HepG2 (cell line): ENCODE results near the gene PLCD4. TPM values are rescaled to one million over a fixed set of nuclear protein-coding genes. Genes with fewer than 3 reads are reported as not detected.

Source experiments
- CAMTA2 ChIP-seq: sonication (generic); formaldehyde crosslinking; IDR thresholded peaks from 2 replicates; pipeline ENCODE4 v1.4.0; 2020; ENCODE audit warnings: mild to moderate bottlenecking, missing genetic modification reagents, borderline replicate concordance
- GATA4 ChIP-seq: sonication (generic); IDR thresholded peaks from 2 replicates; pipeline ENCODE4 v1.6.1; 2016; ENCODE audit warnings: antibody characterized with exemption, low read depth, borderline replicate concordance
- HDAC2 ChIP-seq: sonication (generic); formaldehyde crosslinking; IDR thresholded peaks from 2 replicates; pipeline ENCODE4 v1.4.0; 2020; ENCODE audit warnings: missing genetic modification reagents
- HNF4A ChIP-seq: sonication (generic); formaldehyde crosslinking; IDR thresholded peaks from 2 replicates; pipeline ENCODE4 v1.4.0; 2020; ENCODE audit warnings: missing genetic modification reagents
- NCOA2 ChIP-seq: sonication (generic); formaldehyde crosslinking; IDR thresholded peaks from 2 replicates; pipeline ENCODE4 v1.8.0; 2022; ENCODE audit warnings: inconsistent platforms
- PCBP1 ChIP-seq: fragments of 200-400 bp; formaldehyde crosslinking; IDR thresholded peaks from 2 replicates; pipeline ENCODE4 v1.6.1; 2017; ENCODE audit warnings: mild to moderate bottlenecking, low read depth, low read length, borderline replicate concordance
- RFX5 ChIP-seq: IDR thresholded peaks from 2 replicates; pipeline ENCODE4 v1.6.1; 2011; ENCODE audit warnings: low read depth, low read length, improper control_type of control experiment
- SALL2 ChIP-seq: sonication (generic); formaldehyde crosslinking; IDR thresholded peaks from 2 replicates; pipeline ENCODE4 v1.8.1; 2023; ENCODE audit warnings: mild to moderate bottlenecking, missing genetic modification reagents, inconsistent platforms
- SAP130 ChIP-seq: IDR thresholded peaks from 2 replicates; pipeline ENCODE4 v1.6.1; 2016; ENCODE audit warnings: low read depth
- TEF ChIP-seq: sonication (generic); formaldehyde crosslinking; IDR thresholded peaks from 2 replicates; pipeline ENCODE4 v1.5.0; 2020; ENCODE audit warnings: missing genetic modification reagents
- ZFAT ChIP-seq: sonication (generic); formaldehyde crosslinking; conservative IDR thresholded peaks from 2 replicates; pipeline ENCODE4 v1.8.1; 2023; ENCODE audit warnings: missing genetic modification reagents, inconsistent platforms
- ZFP62 ChIP-seq: sonication (generic); formaldehyde crosslinking; IDR thresholded peaks from 2 replicates; pipeline ENCODE4 v1.4.0; 2020; ENCODE audit warnings: missing genetic modification reagents
- ZFY ChIP-seq: sonication (generic); formaldehyde crosslinking; IDR thresholded peaks from 2 replicates; pipeline ENCODE4 v1.4.0; 2020; ENCODE audit warnings: missing genetic modification reagents
- ZNF253 ChIP-seq: sonication (generic); formaldehyde crosslinking; IDR thresholded peaks from 2 replicates; pipeline ENCODE4 v1.8.0; 2022; ENCODE audit warnings: mild to moderate bottlenecking, missing genetic modification reagents, borderline replicate concordance
- ZNF335 ChIP-seq: sonication (generic); formaldehyde crosslinking; IDR thresholded peaks from 2 replicates; pipeline ENCODE4 v1.4.0; 2020; ENCODE audit warnings: missing genetic modification reagents
- ZNF407 ChIP-seq: sonication (generic); formaldehyde crosslinking; IDR thresholded peaks from one replicate; pipeline ENCODE4 v1.5.1; 2020; ENCODE audit warnings: mild to moderate bottlenecking, missing genetic modification reagents; ENCODE audit errors: not compliant biosample characterization
- ZNF441 ChIP-seq: sonication (generic); formaldehyde crosslinking; IDR thresholded peaks from 2 replicates; pipeline ENCODE4 v1.7.0; 2021; ENCODE audit warnings: missing genetic modification reagents, borderline replicate concordance
- ZNF468 ChIP-seq: sonication (generic); formaldehyde crosslinking; IDR thresholded peaks from 2 replicates; pipeline ENCODE4 v1.8.0; 2022; ENCODE audit warnings: mild to moderate bottlenecking, moderate library complexity, missing genetic modification reagents
- ZNF552 ChIP-seq: sonication (generic); formaldehyde crosslinking; IDR thresholded peaks from 2 replicates; pipeline ENCODE4 v1.9.0; 2022; ENCODE audit warnings: missing genetic modification reagents, mild to moderate bottlenecking, borderline replicate concordance
- ZNF780A ChIP-seq: sonication (generic); formaldehyde crosslinking; IDR thresholded peaks from 2 replicates; pipeline ENCODE4 v1.8.0; 2022; ENCODE audit warnings: mild to moderate bottlenecking, missing genetic modification reagents, moderate library complexity
- polyA plus RNA-seq, 8 experiments: library from polyadenylated mRNA; depleted of rRNA in 3 of 8; stranded (reverse) in 7 of 8; unstranded in 1 of 8; fragments of >200 nt; fragmentation: Illumina TruSeq in 4 of 8; extraction: Trizol in 4 of 8; gene quantifications; 2 replicates each; pipeline versions ENCODE4 v1.2.1 to v1.2.3, GENCODE V29; 2011 to 2016; ENCODE audit warnings: low read depth in 4 of 8, missing spikeins in 1 of 8, mixed read lengths in 1 of 8; ENCODE audit not compliant: insufficient read depth in 1 of 8
- total RNA-seq, 5 experiments: library from RNA; depleted of rRNA; stranded (reverse); fragments of >200 nt; fragmentation: Illumina TruSeq; extraction: Trizol; gene quantifications; 2 replicates each; pipeline ENCODE4 v1.2.3, GENCODE V29; 2016; ENCODE audit warnings: low read depth in 1 of 5
- TF ChIP-seq, protein P1 (sequence below): IDR thresholded peaks from 2 replicates; pipeline ENCODE4 v1.6.1; 2018; ENCODE audit warnings: missing genetic modification reagents

The PLCD4 gene
- total and polyA plus RNA-seq, 2 of the 13 experiments (the other 11 are each of a cell fraction or from before 2014, with no cell fraction given): 0.26 TPM; not detected in 1

DNA sequence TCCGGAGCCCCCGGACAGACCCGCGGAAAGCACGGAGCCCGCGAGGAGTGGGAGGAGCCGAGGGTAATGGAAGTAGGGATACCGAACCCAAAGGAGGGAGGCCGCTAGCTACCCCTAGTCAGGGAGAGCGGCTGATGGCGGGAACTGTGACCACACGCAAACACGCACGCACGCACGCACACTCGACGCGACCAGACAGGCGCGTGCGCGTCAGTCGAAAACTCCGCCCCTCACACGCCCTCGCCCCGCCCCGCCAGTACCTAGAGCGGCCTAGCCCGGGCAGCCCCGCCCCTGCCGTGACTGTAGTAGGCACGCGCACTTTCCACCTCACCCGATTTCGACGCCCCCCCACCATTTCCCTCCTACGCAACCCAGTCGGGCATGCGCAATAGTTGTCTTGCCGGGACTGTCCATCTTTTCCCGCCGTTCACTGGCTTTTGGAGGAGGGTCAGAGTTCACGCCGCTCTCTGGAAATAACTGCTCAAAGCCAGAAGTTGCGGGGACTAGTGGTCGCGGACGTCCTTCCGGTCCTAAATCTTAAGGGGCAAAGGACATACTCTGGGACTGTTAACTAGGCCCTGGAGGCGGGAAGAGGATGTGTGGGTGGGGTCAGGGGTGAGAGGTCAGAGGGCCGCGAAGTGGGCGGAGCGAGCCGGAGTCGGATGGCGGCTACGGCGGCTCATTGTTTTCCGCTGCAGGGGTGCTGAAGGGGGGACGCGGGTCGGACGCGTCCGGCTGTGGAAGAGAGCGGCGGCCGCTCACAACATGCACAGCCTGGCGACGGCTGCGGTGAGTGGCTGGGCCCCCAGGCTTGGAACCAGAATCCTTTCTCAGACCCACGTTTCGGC, 39.3 kb upstream of the PLCD4 start, which contains the start of the genes CNOT9 and USP37 (continued):
- TF ChIP-seq ZNF407: peak; percentile 90
- no peak for TF ChIP-seq ZFP62 (CRISPR knock-in tag)
- peak; percentile 92 for TF ChIP-seq ZNF335 (CRISPR knock-in tag)
- peak; percentile 92 for TF ChIP-seq PCBP1
- 0 out of 2 replicates have a peak, but pooled peaks have one; percentile 83 for TF ChIP-seq CAMTA2 (CRISPR knock-in tag)
- peak; percentile 74 for TF ChIP-seq SAP130
- 0 out of 2 replicates have a peak, but pooled peaks have one; percentile 24 for TF ChIP-seq ZFAT (CRISPR knock-in tag)
- peak; percentile 93 for TF ChIP-seq ZNF441 (CRISPR knock-in tag)
- peak; percentile 95 for TF ChIP-seq ZFY (CRISPR knock-in tag)
- TF ChIP-seq ZNF253 (CRISPR knock-in tag): peak; percentile 75
- TF ChIP-seq ZNF552: peak; percentile 98
- peak; percentile 94; the same call in 1 of the 2 replicates for TF ChIP-seq ZNF468 (CRISPR knock-in tag)
- no peak for TF ChIP-seq RFX5
- peak; percentile 73 for TF ChIP-seq GATA4
- TF ChIP-seq, protein P1, sequence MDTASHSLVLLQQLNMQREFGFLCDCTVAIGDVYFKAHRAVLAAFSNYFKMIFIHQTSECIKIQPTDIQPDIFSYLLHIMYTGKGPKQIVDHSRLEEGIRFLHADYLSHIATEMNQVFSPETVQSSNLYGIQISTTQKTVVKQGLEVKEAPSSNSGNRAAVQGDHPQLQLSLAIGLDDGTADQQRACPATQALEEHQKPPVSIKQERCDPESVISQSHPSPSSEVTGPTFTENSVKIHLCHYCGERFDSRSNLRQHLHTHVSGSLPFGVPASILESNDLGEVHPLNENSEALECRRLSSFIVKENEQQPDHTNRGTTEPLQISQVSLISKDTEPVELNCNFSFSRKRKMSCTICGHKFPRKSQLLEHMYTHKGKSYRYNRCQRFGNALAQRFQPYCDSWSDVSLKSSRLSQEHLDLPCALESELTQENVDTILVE (CRISPR knock-in tag): peak; percentile 93
- peak; percentile 89 for TF ChIP-seq HNF4A (CRISPR knock-in tag)
- peak; percentile 90 for TF ChIP-seq TEF (CRISPR knock-in tag)
- TF ChIP-seq ZNF780A (CRISPR knock-in tag): peak; percentile 61
- peak; percentile 82; the same call in 1 of the 2 replicates for TF ChIP-seq SALL2 (CRISPR knock-in tag)
- TF ChIP-seq HDAC2 (CRISPR knock-in tag): peak; percentile 40
- peak; percentile 66 for TF ChIP-seq NCOA2
